Hepatocyte (in vitro differentiated cells): ENCODE results near the gene CD4. TPM values are rescaled to one million over a fixed set of nuclear protein-coding genes. Genes with fewer than 3 reads are reported as not detected.

Experiments used
- DNase-seq: peaks from one replicate; pipeline ENCODE4 v3.0.0-alpha.2; 2016; ENCODE audit warnings: low spot score
- H2AFZ ChIP-seq: fragments of 200-600 bp; sonication (generic); 2 replicates; pipeline ENCODE4 v1.6.0; 2016; ENCODE audit warnings: antibody characterized with exemption, mild to moderate bottlenecking
- H3K27ac ChIP-seq: fragments of 200-600 bp; sonication (generic); 2 replicates; pipeline ENCODE4 v1.5.1; 2016; ENCODE audit warnings: mild to moderate bottlenecking
- H3K27me3 ChIP-seq: fragments of 200-600 bp; sonication (generic); 2 replicates; pipeline ENCODE4 v1.6.1; 2016
- H3K36me3 ChIP-seq: fragments of 200-600 bp; sonication (generic); replicated peaks from 2 replicates; pipeline ENCODE4 v1.5.1; 2016; ENCODE audit warnings: low read depth; ENCODE audit not compliant: insufficient read depth
- H3K4me1 ChIP-seq: fragments of 200-600 bp; sonication (generic); 2 replicates; pipeline ENCODE4 v1.5.1; 2016; ENCODE audit warnings: mild to moderate bottlenecking, moderate library complexity; ENCODE audit not compliant: insufficient read depth
- H3K4me2 ChIP-seq: fragments of 200-600 bp; sonication (generic); 2 replicates; pipeline ENCODE4 v1.6.0; 2016
- H3K4me3 ChIP-seq: fragments of 200-600 bp; sonication (generic); 2 replicates; pipeline ENCODE4 v1.5.1; 2016; ENCODE audit warnings: mild to moderate bottlenecking
- H3K79me2 ChIP-seq: fragments of 200-600 bp; sonication (generic); 2 replicates; pipeline ENCODE4 v1.6.0; 2017; ENCODE audit warnings: mild to moderate bottlenecking
- H3K9me2 ChIP-seq: fragments of 200-600 bp; sonication (generic); replicated peaks from 2 replicates; pipeline ENCODE4 v1.6.0; 2017; ENCODE audit warnings: mild to moderate bottlenecking; ENCODE audit not compliant: insufficient read depth
- H3K9me3 ChIP-seq: fragments of 200-600 bp; sonication (generic); 2 replicates; pipeline ENCODE4 v1.5.1; 2016; ENCODE audit warnings: low read depth, mild to moderate bottlenecking
- H4K20me1 ChIP-seq: fragments of 200-600 bp; sonication (generic); 2 replicates; pipeline ENCODE4 v1.6.0; 2016; ENCODE audit warnings: mild to moderate bottlenecking; ENCODE audit not compliant: insufficient read depth, poor library complexity, severe bottlenecking
- EZH2 ChIP-seq: fragments of 200-600 bp; sonication (generic); IDR thresholded peaks from 2 replicates; pipeline ENCODE4 v1.6.1; 2016; ENCODE audit warnings: antibody characterized with exemption, mild to moderate bottlenecking, borderline replicate concordance
- EZH2phosphoT487 ChIP-seq: fragments of 200-600 bp; sonication (generic); IDR thresholded peaks from one replicate; pipeline ENCODE4 v1.6.1; 2018; ENCODE audit warnings: antibody characterized with exemption, mild to moderate bottlenecking, low read depth, moderate library complexity; ENCODE audit not compliant: unreplicated experiment, severe bottlenecking
- WGBS: methylation state at CpG from one replicate; pipeline ENCODE4 v1.1.6; 2016; ENCODE audit warnings: low lambda C conversion rate; ENCODE audit errors: missing lambda C conversion rate; 5-methylcytosine and 5-hydroxymethylcytosine counted together
- polyA plus RNA-seq: library from polyadenylated mRNA; unstranded; fragments of >200 nt; fragmentation: Nextera tagmentation; extraction: Ambion mirVana; gene quantifications from 2 replicates; pipeline ENCODE4 v1.2.1, GENCODE V29; 2016
- total RNA-seq: library from RNA; depleted of rRNA; stranded (reverse); fragments of >200 nt; gene quantifications from 2 replicates; pipeline ENCODE4 v1.2.3, GENCODE V29; 2014
- TF ChIP-seq, protein P1 (sequence below): fragments of 200-600 bp; sonication (generic); IDR thresholded peaks from 2 replicates; pipeline ENCODE4 v1.5.1; 2016; ENCODE audit warnings: antibody characterized with exemption, mild to moderate bottlenecking; ENCODE audit not compliant: poor library complexity

The CD4 gene
- total and polyA plus RNA-seq, 2 experiments from 2014 or later: 2.7 to 6.4 TPM

DNA sequence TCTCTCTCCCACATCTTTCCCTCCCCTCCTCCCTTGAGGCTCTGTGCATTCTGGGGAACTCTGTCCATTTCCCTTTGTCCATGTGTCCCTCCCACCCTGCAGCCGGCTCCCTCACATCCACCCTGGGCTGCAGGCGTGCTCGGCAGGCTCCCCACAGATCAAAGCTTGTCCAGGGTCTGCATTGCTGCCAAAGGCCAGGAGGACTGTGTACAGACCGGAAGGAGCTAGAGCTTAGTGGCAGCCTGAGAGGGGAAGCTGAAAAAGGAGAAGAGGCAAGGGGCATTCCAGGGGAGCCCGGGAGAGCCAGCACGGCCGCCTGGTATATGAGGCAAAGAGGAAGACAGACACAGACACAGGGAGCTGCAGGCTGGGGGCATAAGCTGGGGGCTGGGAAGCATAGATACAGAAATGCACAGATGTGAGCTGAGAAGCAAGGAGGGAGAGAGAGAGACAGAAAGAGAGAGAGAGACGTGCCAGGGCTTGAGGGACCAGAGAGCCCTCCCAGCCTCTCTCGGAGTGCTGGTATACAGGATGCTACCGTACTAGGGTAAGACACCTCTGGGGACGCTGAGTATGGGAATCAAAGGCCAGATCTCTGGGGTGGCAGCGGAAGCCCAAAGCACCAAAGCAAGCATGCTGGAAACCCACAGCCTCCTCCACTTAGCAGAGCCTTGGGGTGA, 3.3 kb downstream of the CD4 start:
- DNase-seq: no peak
- Histone ChIP-seq H3K27me3 (no peaks in the 10 kb centered on the region), H3K9me2 (no peaks in the 10 kb centered on the region), H3K4me1 (peaks cover 8% of the 10 kb centered on the region), H3K9me3 (no peaks in the 10 kb centered on the region), H3K79me2 (no peaks in the 10 kb centered on the region), H3K36me3 (no peaks in the 10 kb centered on the region), H3K27ac (peak overlapping the region; percentile 60), H3K4me2 (peak overlapping the region; percentile 38), H2AFZ (peak overlapping the region; percentile 78), H4K20me1 (no peaks in the 10 kb centered on the region), H3K4me3 (no peak overlapping the region)
- TF ChIP-seq EZH2 (no peak), EZH2phosphoT487 (no peak)
- TF ChIP-seq, protein P1, sequence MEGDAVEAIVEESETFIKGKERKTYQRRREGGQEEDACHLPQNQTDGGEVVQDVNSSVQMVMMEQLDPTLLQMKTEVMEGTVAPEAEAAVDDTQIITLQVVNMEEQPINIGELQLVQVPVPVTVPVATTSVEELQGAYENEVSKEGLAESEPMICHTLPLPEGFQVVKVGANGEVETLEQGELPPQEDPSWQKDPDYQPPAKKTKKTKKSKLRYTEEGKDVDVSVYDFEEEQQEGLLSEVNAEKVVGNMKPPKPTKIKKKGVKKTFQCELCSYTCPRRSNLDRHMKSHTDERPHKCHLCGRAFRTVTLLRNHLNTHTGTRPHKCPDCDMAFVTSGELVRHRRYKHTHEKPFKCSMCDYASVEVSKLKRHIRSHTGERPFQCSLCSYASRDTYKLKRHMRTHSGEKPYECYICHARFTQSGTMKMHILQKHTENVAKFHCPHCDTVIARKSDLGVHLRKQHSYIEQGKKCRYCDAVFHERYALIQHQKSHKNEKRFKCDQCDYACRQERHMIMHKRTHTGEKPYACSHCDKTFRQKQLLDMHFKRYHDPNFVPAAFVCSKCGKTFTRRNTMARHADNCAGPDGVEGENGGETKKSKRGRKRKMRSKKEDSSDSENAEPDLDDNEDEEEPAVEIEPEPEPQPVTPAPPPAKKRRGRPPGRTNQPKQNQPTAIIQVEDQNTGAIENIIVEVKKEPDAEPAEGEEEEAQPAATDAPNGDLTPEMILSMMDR: no peak
- WGBS: 45% methylated on average over 12 of the region's 12 CpGs

DNA sequence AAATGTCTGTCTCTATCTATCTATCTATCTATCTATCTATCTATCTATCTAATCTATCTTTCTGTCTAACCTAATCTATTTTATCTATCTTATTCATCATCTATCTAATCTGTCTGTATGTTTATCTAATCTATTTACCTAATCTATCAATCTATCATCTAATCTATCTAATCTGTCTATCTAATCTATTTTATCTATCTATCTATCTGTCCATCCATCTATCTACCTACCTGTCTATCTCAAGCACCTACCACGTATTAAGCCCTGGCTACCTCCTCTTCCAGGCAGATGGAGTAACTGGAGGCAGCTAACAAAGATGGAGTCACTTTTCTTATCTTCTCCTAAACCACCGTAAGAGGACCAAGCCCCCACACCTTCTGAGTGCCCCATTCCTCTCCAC, 5.8 kb downstream of the CD4 start:
- no peaks in the 10 kb centered on the region for H3K9me3 ChIP-seq

DNA sequence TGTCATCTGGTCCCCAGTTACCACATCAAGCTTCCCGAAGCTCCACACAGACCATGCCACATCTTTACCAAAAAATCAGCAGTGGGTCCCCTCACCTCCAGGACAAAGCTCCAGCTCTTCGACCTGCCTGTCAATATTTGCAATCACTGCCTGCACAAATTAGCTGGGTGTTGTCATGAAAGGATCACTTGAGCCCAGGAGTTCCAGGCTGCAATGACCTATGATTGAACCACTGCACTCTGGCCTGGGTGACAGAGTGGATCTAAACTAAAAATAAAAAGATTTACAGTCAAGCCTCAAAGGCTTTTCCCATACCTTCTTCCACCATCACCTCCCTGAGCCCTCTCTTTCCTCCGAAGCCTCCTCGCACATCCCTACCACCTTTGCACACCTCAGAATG, 7.2 kb downstream of the CD4 start:
- Histone ChIP-seq H3K4me2 (no peak overlapping the region), H3K79me2 (no peaks in the 10 kb centered on the region), H3K4me3 (no peak overlapping the region), H3K4me1 (peaks cover 8% of the 10 kb centered on the region), H3K27ac (peak overlapping the region; percentile 40), H3K9me2 (no peaks in the 10 kb centered on the region), H3K9me3 (no peaks in the 10 kb centered on the region), H4K20me1 (no peaks in the 10 kb centered on the region), H3K36me3 (no peaks in the 10 kb centered on the region), H2AFZ (no peak overlapping the region), H3K27me3 (no peaks in the 10 kb centered on the region)
- TF ChIP-seq EZH2 (no peak), EZH2phosphoT487 (no peak)
- TF ChIP-seq, protein P1: no peak
- 85% methylated on average over 4 of the region's 4 CpGs for WGBS
- no peak for DNase-seq

More for the DNA sequence above, 5.8 kb downstream of the CD4 start:
- no peak overlapping the region for H3K4me2 ChIP-seq
- H4K20me1 ChIP-seq: no peaks in the 10 kb centered on the region
- no peak overlapping the region for H3K4me3 ChIP-seq
- H3K79me2 ChIP-seq: no peaks in the 10 kb centered on the region
- no peaks in the 10 kb centered on the region for H3K27me3 ChIP-seq
- H3K9me2 ChIP-seq: no peaks in the 10 kb centered on the region
- no peak for DNase-seq
- peaks cover 8% of the 10 kb centered on the region for H3K4me1 ChIP-seq
- TF ChIP-seq EZH2 (no peak), EZH2phosphoT487 (no peak)
- TF ChIP-seq, protein P1: no peak
- H2AFZ ChIP-seq: no peak overlapping the region
- H3K36me3 ChIP-seq: no peaks in the 10 kb centered on the region
- no peak overlapping the region for H3K27ac ChIP-seq
- WGBS: 77% methylated on average over 2 of the region's 2 CpGs
